ENCODE results near the gene CSPG4.
"Not testable (repeated sequence)": the region's sequence is repeated elsewhere in the genome, so short reads cannot be mapped to it uniquely, and the experiment has no call there.

CSPG4 gene

DNA sequence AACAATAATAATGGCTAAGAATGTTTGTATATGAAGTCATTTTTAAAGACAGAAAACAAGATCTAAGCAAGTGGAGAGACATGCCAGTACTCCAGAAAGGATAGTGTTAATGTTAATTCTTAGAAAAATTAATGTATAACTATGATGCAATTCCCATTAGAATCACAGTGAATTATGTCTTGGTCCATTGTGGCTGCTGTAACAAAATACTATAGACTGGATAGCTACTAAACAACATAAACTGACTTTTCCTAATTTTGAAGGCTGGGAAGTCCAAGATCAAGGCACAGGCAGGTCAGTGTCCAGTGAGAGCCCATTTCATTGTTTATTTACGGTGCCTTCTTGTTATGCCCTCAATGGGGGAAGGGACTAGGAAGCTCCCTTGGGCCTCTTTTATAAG lies 32.7 kb upstream of the CSPG4 start:
- no peak overlapping the region for H3K4me3 ChIP-seq (replicated peaks; ENCODE audit: low read depth, low read length)
- TF ChIP-seq, protein P1, sequence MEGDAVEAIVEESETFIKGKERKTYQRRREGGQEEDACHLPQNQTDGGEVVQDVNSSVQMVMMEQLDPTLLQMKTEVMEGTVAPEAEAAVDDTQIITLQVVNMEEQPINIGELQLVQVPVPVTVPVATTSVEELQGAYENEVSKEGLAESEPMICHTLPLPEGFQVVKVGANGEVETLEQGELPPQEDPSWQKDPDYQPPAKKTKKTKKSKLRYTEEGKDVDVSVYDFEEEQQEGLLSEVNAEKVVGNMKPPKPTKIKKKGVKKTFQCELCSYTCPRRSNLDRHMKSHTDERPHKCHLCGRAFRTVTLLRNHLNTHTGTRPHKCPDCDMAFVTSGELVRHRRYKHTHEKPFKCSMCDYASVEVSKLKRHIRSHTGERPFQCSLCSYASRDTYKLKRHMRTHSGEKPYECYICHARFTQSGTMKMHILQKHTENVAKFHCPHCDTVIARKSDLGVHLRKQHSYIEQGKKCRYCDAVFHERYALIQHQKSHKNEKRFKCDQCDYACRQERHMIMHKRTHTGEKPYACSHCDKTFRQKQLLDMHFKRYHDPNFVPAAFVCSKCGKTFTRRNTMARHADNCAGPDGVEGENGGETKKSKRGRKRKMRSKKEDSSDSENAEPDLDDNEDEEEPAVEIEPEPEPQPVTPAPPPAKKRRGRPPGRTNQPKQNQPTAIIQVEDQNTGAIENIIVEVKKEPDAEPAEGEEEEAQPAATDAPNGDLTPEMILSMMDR (IDR thresholded peaks at IDR 0.05; ENCODE audit: low read length, missing control alignments), result no peak
- no peak for DNase-seq (ENCODE audit: low read depth)

DNA sequence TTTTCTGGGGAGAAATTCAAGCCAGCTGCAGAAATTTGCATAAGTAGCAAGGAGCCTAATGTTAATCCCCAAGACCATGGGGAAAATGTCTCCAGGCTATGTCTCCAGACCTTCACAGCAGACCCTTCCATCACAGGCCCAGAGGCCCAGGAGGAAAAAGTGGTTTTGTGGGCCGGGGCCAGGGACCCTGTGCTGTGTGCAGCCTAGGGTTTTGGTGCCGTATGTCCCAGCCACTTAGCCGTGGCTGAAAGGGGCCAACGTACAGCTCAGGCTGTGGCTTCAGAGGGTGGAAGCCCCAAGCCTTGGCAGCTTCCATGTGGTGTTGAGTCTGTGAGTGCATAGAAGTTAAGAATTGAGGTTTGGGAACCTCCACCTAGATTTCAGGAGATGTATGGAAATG lies 29.7 kb upstream of the CSPG4 start:
- H3K4me3 ChIP-seq (replicated peaks; ENCODE audit: low read depth, low read length); DNase-seq (ENCODE audit: low read depth): not testable (repeated sequence)

DNA sequence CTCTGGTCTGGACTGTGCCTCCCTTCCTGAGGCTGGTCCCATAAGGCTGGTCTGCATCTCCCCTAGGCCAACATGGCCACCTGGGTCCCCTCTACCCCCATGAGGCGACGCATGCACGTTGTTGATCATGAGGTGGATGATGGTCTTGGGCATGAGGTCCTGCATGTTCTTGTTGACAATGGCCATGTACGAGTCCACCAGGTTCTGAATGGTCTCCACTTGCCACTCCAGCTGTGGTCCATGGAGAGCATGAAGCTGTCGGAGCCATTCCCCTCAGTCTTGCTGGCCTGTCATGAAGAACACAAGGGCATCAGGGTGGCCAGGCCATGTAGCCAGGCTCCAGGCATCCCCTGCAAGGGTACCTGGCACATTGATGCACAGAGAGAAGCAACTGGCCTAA lies 27.1 kb upstream of the CSPG4 start:
- DNase-seq (ENCODE audit: low read depth), result no peak
- H3K4me3 ChIP-seq (replicated peaks; ENCODE audit: low read depth, low read length), result no peak overlapping the region
- TF ChIP-seq, protein P1 (IDR thresholded peaks at IDR 0.05; ENCODE audit: low read length, missing control alignments), result no peak

DNA sequence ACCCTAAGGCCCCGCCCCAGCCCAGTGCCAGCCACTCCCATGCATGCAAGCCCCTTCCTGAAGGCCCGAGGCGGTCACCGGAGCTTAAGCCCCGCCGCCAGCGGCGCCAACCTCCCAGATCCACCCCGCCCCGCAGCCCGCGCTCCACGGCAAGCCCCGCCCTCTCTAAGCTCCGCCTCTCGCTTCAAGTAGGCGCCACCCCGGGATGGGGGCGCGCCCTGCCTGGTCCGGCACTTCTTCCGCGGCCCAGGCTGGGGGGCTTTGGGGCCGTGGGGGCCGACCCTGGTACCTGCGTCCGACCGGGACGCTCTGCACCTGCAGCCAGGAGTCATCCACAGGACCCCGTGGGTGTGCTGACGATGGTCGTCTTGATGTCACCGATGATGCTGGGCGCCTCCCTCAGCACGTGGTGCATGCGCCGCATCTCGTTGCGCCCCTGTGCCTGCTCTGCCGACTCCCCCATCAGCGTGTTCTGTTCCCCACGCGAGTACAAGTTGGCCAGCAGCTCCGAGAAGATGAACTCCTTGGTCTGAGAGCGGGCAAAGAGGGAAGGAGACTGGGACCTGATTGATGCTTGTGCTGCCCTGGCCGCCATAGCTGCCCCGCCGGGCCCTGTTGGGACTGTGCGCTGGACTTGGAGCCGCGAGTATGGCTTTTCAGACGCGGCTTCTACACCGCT lies 26.1 kb upstream of the CSPG4 start:
- TF ChIP-seq, protein P1 (IDR thresholded peaks at IDR 0.05; ENCODE audit: low read length, missing control alignments), result no peak
- DNase-seq (ENCODE audit: low read depth), result peak; percentile 93
- H3K4me3 ChIP-seq (replicated peaks; ENCODE audit: low read depth, low read length), result peak overlapping the region; percentile 69

DNA sequence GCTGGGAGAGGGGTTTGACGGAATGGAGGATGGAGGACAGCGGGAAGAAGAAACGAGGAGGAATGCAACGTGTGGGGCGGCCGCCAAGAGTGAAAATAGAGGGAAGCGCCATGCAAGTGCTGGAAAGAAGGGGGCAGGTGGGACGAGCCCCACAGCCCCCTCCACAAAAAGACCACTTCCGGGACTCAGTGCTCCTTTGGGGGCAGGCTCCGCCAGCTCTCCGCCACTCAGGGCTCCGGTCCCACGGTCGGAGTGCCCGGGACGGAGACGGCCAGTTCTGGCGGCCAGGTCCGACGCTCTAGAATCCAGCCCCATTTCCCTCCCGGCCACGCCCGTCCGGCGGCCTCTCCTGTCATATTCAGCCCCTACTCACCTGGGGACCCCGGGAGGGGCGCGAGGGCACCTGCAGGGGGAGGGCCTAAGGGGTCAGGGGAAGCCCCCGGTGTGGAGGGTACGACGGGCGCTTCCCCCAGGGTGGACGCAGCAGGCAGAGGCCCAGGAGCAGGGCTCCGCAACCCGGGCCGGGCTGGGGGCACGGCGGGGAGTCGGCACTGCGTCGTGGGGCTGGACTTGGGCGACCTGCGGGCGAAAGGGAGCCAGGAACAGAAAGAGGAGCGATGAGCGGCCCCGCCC lies 25.5 kb upstream of the CSPG4 start:
- peak overlapping the region; percentile 69 for H3K4me3 ChIP-seq (replicated peaks; ENCODE audit: low read depth, low read length)
- DNase-seq (ENCODE audit: low read depth), result no peak
- TF ChIP-seq, protein P1 (IDR thresholded peaks at IDR 0.05; ENCODE audit: low read length, missing control alignments), result no peak

DNA sequence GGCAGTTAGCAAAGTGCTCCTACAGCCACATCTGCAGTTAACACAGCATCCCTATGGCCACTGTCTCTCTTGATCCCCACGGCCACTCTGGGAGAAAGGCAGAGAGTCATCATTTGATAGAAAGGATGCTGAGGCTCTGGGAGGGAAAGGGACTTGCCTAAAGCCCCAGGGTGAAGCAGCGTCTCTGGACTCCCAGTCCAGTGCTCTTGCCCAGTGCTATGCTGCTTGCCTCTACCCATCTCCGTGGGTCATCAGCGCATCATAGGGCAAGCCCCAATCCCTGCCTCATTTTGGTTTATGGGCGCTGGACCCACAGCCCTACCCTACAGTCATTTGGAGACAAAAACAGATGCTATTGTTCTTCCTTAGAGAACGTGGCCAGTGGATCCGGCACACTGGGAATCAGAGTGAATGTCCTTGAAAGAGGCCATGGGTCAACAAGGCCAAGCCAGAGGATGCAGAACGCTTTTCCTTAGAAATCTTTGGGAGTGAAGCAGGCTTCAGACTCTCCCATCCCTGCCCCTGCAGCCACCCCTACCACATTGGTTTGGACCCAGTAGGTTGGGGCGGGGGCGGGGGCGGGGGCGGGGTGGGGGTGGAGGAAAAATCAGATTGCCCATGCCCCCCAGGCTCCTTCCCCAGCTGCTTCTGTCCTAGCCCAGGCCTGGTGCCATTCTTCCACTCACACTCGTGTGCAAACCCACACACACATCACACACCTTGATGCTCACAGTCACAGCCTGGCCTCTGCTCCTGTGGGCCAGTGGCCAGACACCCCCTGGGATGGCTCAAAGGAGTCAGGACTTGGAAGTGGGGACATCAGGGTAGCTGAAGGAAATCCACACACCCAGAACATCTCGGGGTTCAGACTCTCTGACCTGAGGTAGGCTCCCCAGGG lies 24.7 kb upstream of the CSPG4 start:
- DNase-seq (ENCODE audit: low read depth), result not testable (repeated sequence)

DNA sequence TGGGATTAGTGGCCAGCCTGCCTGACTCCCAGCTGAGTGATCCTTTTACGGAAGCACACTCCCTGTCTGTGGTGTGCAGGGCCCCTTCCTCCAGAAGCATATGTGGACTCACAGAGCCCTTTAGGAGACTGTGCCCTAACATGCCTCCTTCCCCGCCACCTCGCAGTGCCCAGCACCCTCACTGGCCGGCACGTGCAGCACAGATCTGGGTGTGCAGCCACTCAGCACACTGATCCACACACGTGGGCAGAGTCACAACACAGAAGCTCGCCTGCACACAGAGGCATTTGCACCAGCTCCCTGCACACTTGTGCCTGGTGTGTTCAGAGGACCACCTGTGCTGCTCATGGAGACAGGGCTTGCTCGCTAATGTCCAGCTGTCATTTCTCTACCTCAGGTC lies 23.6 kb upstream of the CSPG4 start:
- H3K4me3 ChIP-seq (replicated peaks; ENCODE audit: low read depth, low read length), result no peak overlapping the region
- no peak for DNase-seq (ENCODE audit: low read depth)

More for the DNA sequence above, 24.7 kb upstream of the CSPG4 start:
- peak overlapping the region; percentile 69 for H3K4me3 ChIP-seq (replicated peaks; ENCODE audit: low read depth, low read length)

DNA sequence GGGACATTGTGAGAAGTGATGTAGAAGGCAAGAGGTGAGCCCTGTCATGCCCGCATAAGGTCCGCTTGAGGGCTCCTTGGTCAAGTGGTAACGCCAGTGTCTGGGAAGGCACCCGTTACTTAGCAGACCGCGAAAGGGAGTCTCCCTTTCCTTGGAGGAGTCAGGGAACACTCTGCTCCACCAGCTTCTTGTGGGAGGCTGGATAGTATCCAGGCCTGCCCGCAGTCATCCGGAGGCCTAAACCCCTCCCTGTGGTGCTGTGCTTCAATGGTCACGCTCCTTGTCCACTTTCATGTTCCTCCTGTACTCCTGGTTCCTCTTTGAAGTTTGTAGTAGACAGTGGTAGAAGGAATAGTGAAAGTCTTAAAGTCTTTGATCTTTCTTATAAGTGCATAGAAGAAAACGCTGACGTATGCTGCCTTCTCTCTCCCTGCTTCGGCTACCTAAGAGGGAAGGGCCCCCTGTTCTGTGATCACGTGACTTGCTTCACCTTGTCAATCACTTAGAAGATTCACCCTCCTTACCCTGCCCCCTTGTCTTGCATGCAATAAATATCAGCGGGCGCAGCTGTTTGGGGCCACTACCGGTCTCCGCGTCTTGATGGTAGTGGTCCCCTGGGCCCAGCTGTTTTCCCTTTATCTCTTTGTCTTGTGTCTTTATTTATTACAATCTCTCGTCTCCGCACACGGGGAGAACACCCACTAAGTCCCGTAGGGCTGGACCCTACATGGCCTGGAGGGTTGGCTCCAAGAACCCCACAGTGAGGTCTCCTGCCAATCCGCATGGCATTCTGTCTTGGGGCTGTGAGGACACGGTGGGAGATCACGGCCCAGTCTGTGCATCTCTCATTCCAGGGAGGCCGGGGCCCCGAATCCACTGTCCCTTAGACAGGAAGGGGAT lies 22.5 kb upstream of the CSPG4 start:
- not testable (repeated sequence) for H3K4me3 ChIP-seq (replicated peaks; ENCODE audit: low read depth, low read length); DNase-seq (ENCODE audit: low read depth)

More for the DNA sequence above, 23.6 kb upstream of the CSPG4 start:
- TF ChIP-seq, protein P1 (IDR thresholded peaks at IDR 0.05; ENCODE audit: low read length, missing control alignments), result no peak

Measured in fibroblast of pulmonary artery (primary cell).